Cardiac muscle cell (in vitro differentiated cells and primary cell): ENCODE results near the gene ZNF407. TPM values are rescaled to one million over a fixed set of nuclear protein-coding genes. Genes with fewer than 3 reads are reported as not detected.

ENCODE experiments used
- DNase-seq, 2 donors: peaks; one replicate each; pipeline versions ENCODE4 v3.0.0 to v3.0.0-alpha.2; 2010 to 2017; ENCODE audit warnings: low read depth in 1 of 2, low spot score in 1 of 2
- H3K27ac ChIP-seq: fragments of 200-600 bp; sonication (generic); 2 replicates; pipeline ENCODE4 v1.5.1; 2016
- H3K27me3 ChIP-seq: fragments of 200-600 bp; sonication (generic); 2 replicates; pipeline ENCODE4 v1.6.0; 2016; ENCODE audit warnings: control low read depth
- H3K36me3 ChIP-seq: fragments of 200-600 bp; sonication (generic); 2 replicates; pipeline ENCODE4 v1.5.1; 2016; ENCODE audit warnings: control low read depth
- H3K4me1 ChIP-seq: fragments of 200-600 bp; sonication (generic); 2 replicates; pipeline ENCODE4 v1.8.1; 2017; ENCODE audit warnings: low read depth, mild to moderate bottlenecking, mixed run types
- H3K4me3 ChIP-seq: fragments of 200-600 bp; sonication (generic); 2 replicates; pipeline ENCODE4 v1.5.1; 2016; ENCODE audit warnings: mild to moderate bottlenecking
- H3K9me3 ChIP-seq: fragments of 200-600 bp; sonication (generic); 2 replicates; pipeline ENCODE4 v1.5.1; 2017; ENCODE audit warnings: low read depth, mild to moderate bottlenecking, control low read depth
- CTCF ChIP-seq: IDR thresholded peaks from 2 replicates; pipeline ENCODE4 v1.5.1; 2012; ENCODE audit warnings: low read depth, mild to moderate bottlenecking, low read length
- polyA plus RNA-seq: library from polyadenylated mRNA; unstranded; fragments of >200 nt; fragmentation: Nextera tagmentation; extraction: Ambion mirVana; gene quantifications from 2 replicates; pipeline ENCODE4 v1.2.1, GENCODE V29; 2016
- total RNA-seq: library from RNA; depleted of rRNA; stranded (reverse); fragments of >200 nt; gene quantifications from 2 replicates; pipeline ENCODE4 v1.2.3, GENCODE V29; 2016

The ZNF407 gene
- total and polyA plus RNA-seq, 2 experiments from 2014 or later = 4.6 to 8.0 TPM

GRCh38 chr18:74841248-74841647 is 243.6 kb downstream of the ZNF407 start:
- DNase-seq = no peak
- no peaks in the 10 kb centered on the region for H3K9me3 ChIP-seq
- no peaks in the 10 kb centered on the region for H3K4me1 ChIP-seq
- H3K36me3 ChIP-seq = no peaks in the 10 kb centered on the region
- no peak overlapping the region for H3K4me3 ChIP-seq
- TF ChIP-seq CTCF = no peak
- H3K27ac ChIP-seq = no peak overlapping the region
- H3K27me3 ChIP-seq = no peaks in the 10 kb centered on the region

- H3K4me1 ChIP-seq = no peaks in the 10 kb centered on the region
- H3K27me3 ChIP-seq = no peaks in the 10 kb centered on the region
- H3K9me3 ChIP-seq = no peaks in the 10 kb centered on the region
- no peak for DNase-seq
- no peaks in the 10 kb centered on the region for H3K36me3 ChIP-seq
- no peak for TF ChIP-seq CTCF
- no peak overlapping the region for H3K4me3 ChIP-seq
- H3K27ac ChIP-seq = no peak overlapping the region
Measured at GRCh38 chr18:74849301-74849700, 251.6 kb downstream of the ZNF407 start.

DNA sequence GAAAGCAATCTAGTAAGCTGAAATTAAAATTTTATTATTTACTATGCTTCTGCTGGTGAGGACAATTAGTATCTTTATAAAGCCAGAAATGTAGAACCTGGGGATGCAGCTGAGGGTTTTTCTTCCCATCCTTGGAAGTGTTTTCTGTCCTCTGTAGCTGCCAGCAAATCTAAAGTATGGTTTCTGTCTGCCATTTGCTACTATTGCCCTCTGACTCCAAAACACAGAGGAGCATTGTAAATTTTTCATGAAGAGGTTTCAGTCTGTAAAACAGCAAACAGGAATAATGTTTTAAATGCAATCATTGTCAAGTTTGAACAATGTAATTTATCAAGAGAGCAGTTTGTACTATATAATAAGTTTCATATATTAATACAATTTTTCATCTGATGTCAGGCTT is 258.8 kb downstream of the ZNF407 start:
- no peaks in the 10 kb centered on the region for H3K36me3 ChIP-seq
- no peaks in the 10 kb centered on the region for H3K27me3 ChIP-seq
- no peak for TF ChIP-seq CTCF
- no peaks in the 10 kb centered on the region for H3K9me3 ChIP-seq
- no peak overlapping the region for H3K27ac ChIP-seq
- peaks cover 5% of the 10 kb centered on the region for H3K4me1 ChIP-seq
- no peak for DNase-seq
- no peak overlapping the region for H3K4me3 ChIP-seq

GRCh38 chr18:74856928-74857327 is 259.3 kb downstream of the ZNF407 start:
- peaks cover 10% of the 10 kb centered on the region for H3K4me1 ChIP-seq
- no peak for TF ChIP-seq CTCF
- no peaks in the 10 kb centered on the region for H3K9me3 ChIP-seq
- no peak overlapping the region for H3K4me3 ChIP-seq
- DNase-seq = no peak
- H3K27me3 ChIP-seq = no peaks in the 10 kb centered on the region
- no peaks in the 10 kb centered on the region for H3K36me3 ChIP-seq
- H3K27ac ChIP-seq = no peak overlapping the region

GRCh38 chr18:74857901-74858300 is 260.2 kb downstream of the ZNF407 start:
- Histone ChIP-seq H3K27me3 (no peaks in the 10 kb centered on the region), H3K27ac (no peak overlapping the region), H3K4me1 (peaks cover 11% of the 10 kb centered on the region), H3K9me3 (no peaks in the 10 kb centered on the region), H3K4me3 (no peak overlapping the region), H3K36me3 (no peaks in the 10 kb centered on the region)
- no peak for TF ChIP-seq CTCF
- DNase-seq = no peak

DNA sequence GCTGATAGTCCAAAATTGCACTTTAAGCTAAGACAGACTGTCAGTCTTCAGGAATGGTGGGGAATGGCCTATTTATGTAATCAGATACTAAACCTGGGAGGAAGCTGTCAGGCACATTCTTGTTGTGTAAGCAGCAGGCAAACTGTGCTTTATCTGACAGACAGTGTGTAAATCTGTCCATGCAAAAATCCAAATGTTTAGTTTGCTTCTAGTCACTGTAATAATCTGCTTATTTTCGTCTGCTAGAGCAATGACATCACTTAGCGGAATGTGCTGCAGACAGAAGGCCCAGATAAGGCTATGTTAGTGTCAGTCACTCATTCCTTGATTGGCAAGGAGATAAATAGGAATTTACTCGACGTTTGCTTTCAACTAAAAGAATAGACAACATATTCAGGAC is 263.5 kb downstream of the ZNF407 start:
- peak in 1 of 2 donors; percentile 37 for DNase-seq
- Histone ChIP-seq H3K4me1 (peaks cover 11% of the 10 kb centered on the region), H3K4me3 (no peak overlapping the region), H3K9me3 (no peaks in the 10 kb centered on the region), H3K27ac (peak overlapping the region; percentile 51), H3K27me3 (no peaks in the 10 kb centered on the region), H3K36me3 (no peaks in the 10 kb centered on the region)
- no peak for TF ChIP-seq CTCF
